ENCODE data around the gene ENHO. TPM values are rescaled to one million over a fixed set of nuclear protein-coding genes. Genes with fewer than 3 reads are reported as not detected.

Gene ENHO
- total and polyA plus RNA-seq, 9 donors: 2.8 to 6.1 (median 4.7) TPM

- Histone ChIP-seq H3K9me3 (replicated peaks; ENCODE audit: control insufficient read depth, low read depth, low read length) (no peaks in the 10 kb centered on the region), H3K4me3 (ENCODE audit: low read length) (no peak overlapping the region), H3K36me3 (ENCODE audit: control insufficient read depth, insufficient read depth, low read length) (no peaks in the 10 kb centered on the region), H3K27ac (ENCODE audit: low read length) (no peak overlapping the region), H3K4me1 (ENCODE audit: control insufficient read depth, insufficient read depth, low read length) (peaks cover 46% of the 10 kb centered on the region), H3K27me3 (ENCODE audit: control insufficient read depth, insufficient read depth, low read length) (peaks cover 19% of the 10 kb centered on the region)
- no CpG with 5 or more reads among the region's 2 CpGs for WGBS (ENCODE audit: insufficient coverage)
- no peak for DNase-seq
Measured at GRCh38 chr9:34518896-34519295, 3.9 kb downstream of the ENHO start.

- Histone ChIP-seq H3K9me3 (replicated peaks; ENCODE audit: control insufficient read depth, low read depth, low read length) (no peaks in the 10 kb centered on the region), H3K27ac (ENCODE audit: low read length) (peak overlapping the region; percentile 55), H3K27me3 (ENCODE audit: control insufficient read depth, insufficient read depth, low read length) (peaks cover 12% of the 10 kb centered on the region), H3K4me3 (ENCODE audit: low read length) (no peak overlapping the region), H3K4me1 (ENCODE audit: control insufficient read depth, insufficient read depth, low read length) (peaks cover 48% of the 10 kb centered on the region), H3K36me3 (ENCODE audit: control insufficient read depth, insufficient read depth, low read length) (no peaks in the 10 kb centered on the region)
- 31% methylated on average over 4 of the region's 6 CpGs for WGBS (ENCODE audit: insufficient coverage)
- DNase-seq: peak; percentile 81
Measured at GRCh38 chr9:34518110-34518616, 4.6 kb downstream of the ENHO start.

DNA sequence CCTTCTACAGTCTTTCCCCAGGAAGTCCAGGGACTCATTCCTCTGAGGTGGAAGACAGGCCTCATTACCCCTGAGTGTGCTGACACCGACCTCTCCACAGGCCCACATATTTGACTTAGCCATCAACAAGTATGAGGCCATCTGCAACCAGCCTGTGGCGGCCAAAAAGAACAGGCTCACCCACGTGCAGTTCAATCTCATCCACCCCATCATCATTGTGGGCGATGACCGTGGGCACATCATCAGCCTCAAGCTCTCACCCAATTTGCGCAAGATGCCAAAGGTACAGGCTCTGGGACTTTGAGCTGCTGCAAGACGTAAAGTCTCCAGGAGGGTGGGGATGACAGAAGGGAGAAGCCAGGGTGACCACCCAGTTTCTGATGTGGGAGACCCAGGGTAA lies 5.6 kb downstream of the ENHO start:
- no peak for DNase-seq
- Histone ChIP-seq H3K9me3 (replicated peaks; ENCODE audit: control insufficient read depth, low read depth, low read length) (no peaks in the 10 kb centered on the region), H3K36me3 (ENCODE audit: control insufficient read depth, insufficient read depth, low read length) (no peaks in the 10 kb centered on the region), H3K4me3 (ENCODE audit: low read length) (no peak overlapping the region), H3K4me1 (ENCODE audit: control insufficient read depth, insufficient read depth, low read length) (peaks cover 53% of the 10 kb centered on the region), H3K27me3 (ENCODE audit: control insufficient read depth, insufficient read depth, low read length) (peaks cover 8% of the 10 kb centered on the region), H3K27ac (ENCODE audit: low read length) (no peak overlapping the region)
- WGBS (ENCODE audit: insufficient coverage): 69% methylated on average over 4 of the region's 7 CpGs

- Histone ChIP-seq H3K36me3 (ENCODE audit: control insufficient read depth, insufficient read depth, low read length) (no peaks in the 10 kb centered on the region), H3K4me1 (ENCODE audit: control insufficient read depth, insufficient read depth, low read length) (peaks cover 62% of the 10 kb centered on the region), H3K27me3 (ENCODE audit: control insufficient read depth, insufficient read depth, low read length) (no peaks in the 10 kb centered on the region), H3K27ac (ENCODE audit: low read length) (no peak overlapping the region), H3K4me3 (ENCODE audit: low read length) (no peak overlapping the region), H3K9me3 (replicated peaks; ENCODE audit: control insufficient read depth, low read depth, low read length) (no peaks in the 10 kb centered on the region)
- WGBS (ENCODE audit: insufficient coverage): 78% methylated on average over 3 of the region's 3 CpGs
- no peak for DNase-seq
Measured at GRCh38 chr9:34515959-34516358, 6.8 kb downstream of the ENHO start.

DNA sequence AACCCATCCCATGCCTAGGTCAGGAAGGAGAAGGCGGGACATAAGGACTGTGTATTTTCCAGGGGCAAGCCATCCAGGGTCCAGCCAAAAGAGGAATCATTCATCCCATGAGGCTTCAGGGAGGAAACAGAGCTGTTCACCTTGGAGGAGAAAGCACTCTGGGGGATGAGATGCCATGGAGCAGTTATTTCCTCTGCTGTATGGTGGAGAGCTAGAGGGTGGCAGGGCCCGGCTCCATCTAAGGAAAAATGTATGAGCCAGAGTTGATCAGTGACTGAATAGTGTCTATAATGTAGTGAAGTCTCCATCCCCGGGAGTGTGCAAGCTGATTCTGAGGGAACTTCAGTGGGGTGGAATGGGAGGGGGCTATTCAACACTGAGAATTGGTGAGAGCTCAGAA lies 8.0 kb downstream of the ENHO start:
- Histone ChIP-seq H3K4me1 (ENCODE audit: control insufficient read depth, insufficient read depth, low read length) (peaks cover 65% of the 10 kb centered on the region), H3K4me3 (ENCODE audit: low read length) (no peak overlapping the region), H3K9me3 (replicated peaks; ENCODE audit: control insufficient read depth, low read depth, low read length) (no peaks in the 10 kb centered on the region), H3K36me3 (ENCODE audit: control insufficient read depth, insufficient read depth, low read length) (no peaks in the 10 kb centered on the region), H3K27me3 (ENCODE audit: control insufficient read depth, insufficient read depth, low read length) (no peaks in the 10 kb centered on the region), H3K27ac (ENCODE audit: low read length) (no peak overlapping the region)
- no peak for DNase-seq
- 81% methylated on average over 2 of the region's 3 CpGs for WGBS (ENCODE audit: insufficient coverage)

- no peaks in the 10 kb centered on the region for H3K9me3 ChIP-seq (replicated peaks; ENCODE audit: control insufficient read depth, low read depth, low read length)
- H3K27ac ChIP-seq (ENCODE audit: low read length): no peak overlapping the region
- no peak overlapping the region for H3K4me3 ChIP-seq (ENCODE audit: low read length)
- DNase-seq: no peak
- 93% methylated on average over 8 of the region's 8 CpGs for WGBS (ENCODE audit: insufficient coverage)
- no peaks in the 10 kb centered on the region for H3K27me3 ChIP-seq (ENCODE audit: control insufficient read depth, insufficient read depth, low read length)
- H3K4me1 ChIP-seq (ENCODE audit: control insufficient read depth, insufficient read depth, low read length): peaks cover 63% of the 10 kb centered on the region
- no peaks in the 10 kb centered on the region for H3K36me3 ChIP-seq (ENCODE audit: control insufficient read depth, insufficient read depth, low read length)
Measured at GRCh38 chr9:34514401-34514800, 8.4 kb downstream of the ENHO start.

DNA sequence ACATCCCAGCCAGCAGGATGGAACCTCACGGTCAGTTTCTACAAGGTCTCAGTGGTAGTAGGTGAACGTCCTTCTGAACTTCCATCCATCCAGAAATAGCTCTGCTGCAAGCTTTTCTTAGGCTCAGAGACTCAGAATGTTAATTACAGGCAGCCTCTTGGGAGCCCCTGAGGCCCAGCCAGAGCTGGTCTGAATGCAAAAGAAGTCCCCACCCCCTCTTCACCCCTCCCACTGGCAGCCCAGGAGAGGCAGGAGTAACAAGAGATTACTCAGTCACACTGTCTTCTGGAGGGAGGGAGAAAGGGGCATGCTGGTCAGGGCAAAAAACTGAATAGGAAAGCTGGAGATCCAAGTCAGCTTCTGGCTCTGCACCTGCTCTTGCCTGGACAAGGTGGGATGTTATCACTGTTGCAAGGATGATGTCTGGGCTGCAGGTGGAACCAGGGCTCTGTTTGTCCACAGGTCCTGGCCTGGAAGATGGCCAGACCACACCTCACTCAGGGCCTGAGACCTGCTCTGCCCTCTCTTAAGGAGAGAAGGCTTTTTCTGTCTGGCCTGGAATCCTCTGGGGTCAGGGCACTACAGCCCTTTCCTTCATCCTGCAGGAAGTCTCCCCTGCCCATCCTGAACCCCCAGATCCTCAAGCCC lies 9.1 kb downstream of the ENHO start:
- peaks cover 57% of the 10 kb centered on the region for H3K4me1 ChIP-seq (ENCODE audit: control insufficient read depth, insufficient read depth, low read length)
- WGBS (ENCODE audit: insufficient coverage): no CpG with 5 or more reads among the region's 2 CpGs
- H3K4me3 ChIP-seq (ENCODE audit: low read length): no peak overlapping the region
- DNase-seq: peak; percentile 61
- H3K27ac ChIP-seq (ENCODE audit: low read length): no peak overlapping the region
- no peaks in the 10 kb centered on the region for H3K36me3 ChIP-seq (ENCODE audit: control insufficient read depth, insufficient read depth, low read length)
- H3K9me3 ChIP-seq (replicated peaks; ENCODE audit: control insufficient read depth, low read depth, low read length): no peaks in the 10 kb centered on the region
- H3K27me3 ChIP-seq (ENCODE audit: control insufficient read depth, insufficient read depth, low read length): no peaks in the 10 kb centered on the region

DNA sequence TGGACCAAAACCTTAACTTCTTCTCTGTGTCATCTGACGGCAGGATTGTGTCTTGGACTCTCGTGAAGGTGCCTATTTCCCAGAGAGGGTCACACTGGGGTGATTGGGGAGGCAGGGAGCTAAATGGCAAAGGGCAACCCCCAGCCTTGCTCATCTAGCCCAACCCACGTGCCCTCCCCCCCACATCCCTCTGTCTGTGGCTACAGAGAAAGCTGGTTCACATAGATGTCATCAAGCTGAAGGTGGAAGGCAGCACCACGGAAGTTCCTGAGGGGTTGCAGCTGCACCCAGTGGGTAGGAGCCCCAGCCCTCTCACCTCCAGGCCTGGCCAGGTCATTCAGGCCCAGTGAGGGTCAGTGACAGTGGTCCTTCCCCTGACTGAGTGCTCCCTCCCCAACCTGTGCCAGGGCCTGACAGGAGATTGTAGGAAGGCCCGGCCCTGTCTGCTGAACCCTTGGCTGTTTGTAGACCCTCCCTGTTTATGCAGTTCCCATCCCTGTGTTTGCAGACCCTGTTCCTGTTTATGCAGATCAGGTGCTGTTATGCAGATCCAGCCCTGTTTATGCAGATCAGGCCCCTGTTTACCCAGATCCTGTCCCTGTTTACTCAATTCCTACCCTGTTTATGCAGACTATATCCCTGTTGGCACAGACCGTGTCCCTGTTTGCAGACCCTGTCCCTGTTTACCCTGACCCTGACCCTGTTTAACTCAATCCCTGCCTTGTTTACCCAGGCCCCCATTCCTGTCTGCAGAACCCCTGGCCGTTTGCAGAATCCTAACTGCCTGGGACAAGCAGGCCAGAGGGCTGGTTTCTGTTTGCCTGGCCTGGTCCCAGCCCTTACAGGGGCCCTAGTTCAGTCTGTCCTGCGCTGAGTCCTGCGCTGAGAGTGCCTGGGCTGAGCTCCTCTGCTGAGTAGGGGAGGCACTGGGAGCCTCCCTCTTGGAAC lies 10.4 kb downstream of the ENHO start:
- WGBS (ENCODE audit: insufficient coverage): 40% methylated on average over 6 of the region's 9 CpGs
- DNase-seq: peak; percentile 62
- H3K4me1 ChIP-seq (ENCODE audit: control insufficient read depth, insufficient read depth, low read length): peaks cover 45% of the 10 kb centered on the region

GRCh38 chr9:34510497-34511468 lies 12.0 kb downstream of the ENHO start:
- H3K27ac ChIP-seq (ENCODE audit: low read length): peak overlapping the region; percentile 76
- no peaks in the 10 kb centered on the region for H3K9me3 ChIP-seq (replicated peaks; ENCODE audit: control insufficient read depth, low read depth, low read length)
- peaks cover 47% of the 10 kb centered on the region for H3K4me1 ChIP-seq (ENCODE audit: control insufficient read depth, insufficient read depth, low read length)
- no peaks in the 10 kb centered on the region for H3K27me3 ChIP-seq (ENCODE audit: control insufficient read depth, insufficient read depth, low read length)
- 24% methylated on average over 7 of the region's 13 CpGs for WGBS (ENCODE audit: insufficient coverage)
- no peak overlapping the region for H3K4me3 ChIP-seq (ENCODE audit: low read length)
- DNase-seq: peak; percentile 74
- no peaks in the 10 kb centered on the region for H3K36me3 ChIP-seq (ENCODE audit: control insufficient read depth, insufficient read depth, low read length)

More for the DNA sequence above, 10.4 kb downstream of the ENHO start:
- H3K27ac ChIP-seq (ENCODE audit: low read length): no peak overlapping the region
- no peak overlapping the region for H3K4me3 ChIP-seq (ENCODE audit: low read length)
- no peaks in the 10 kb centered on the region for H3K36me3 ChIP-seq (ENCODE audit: control insufficient read depth, insufficient read depth, low read length)
- H3K27me3 ChIP-seq (ENCODE audit: control insufficient read depth, insufficient read depth, low read length): no peaks in the 10 kb centered on the region
- H3K9me3 ChIP-seq (replicated peaks; ENCODE audit: control insufficient read depth, low read depth, low read length): no peaks in the 10 kb centered on the region
